ENCODE data around the gene IL18BP. TPM values are rescaled to one million over a fixed set of nuclear protein-coding genes. Genes with fewer than 3 reads are reported as not detected.
A peak's percentile ranks its signal among the peaks of the same experiment; 100 is the strongest.

The IL18BP gene
- total and polyA plus RNA-seq, 10 of the 15 experiments (the other 5 are each of a cell fraction or from before 2014, with no cell fraction given): 2.6 to 18.1 (median 10.7) TPM

- RAD21 ChIA-PET (ENCODE audit: unreplicated experiment): interaction anchor here (1.0 to 4.7 kb wide), 15 partner anchors 8 to 393 kb away, joined by 3 to 46 read pairs (median 7); partner anchors contain the start of gene ANAPC15
- POLR2A ChIA-PET: interaction anchor here (0.5 to 3.9 kb wide), 16 partner anchors 28 to 185 kb away, joined by 3 to 15 read pairs (median 5); partner anchors contain the start of gene ANAPC15
- Histone ChIP-seq H3K4me2 (ENCODE audit: control insufficient read depth, insufficient read depth) (peak overlapping the region; percentile 88), H3K79me2 (ENCODE audit: control insufficient read depth, insufficient read depth, low read length) (peaks cover 70% of the 10 kb centered on the region), H3K9me3 (replicated peaks; ENCODE audit: control insufficient read depth, insufficient read depth, low read length) (no peaks in the 10 kb centered on the region), H3K4me1 (ENCODE audit: control insufficient read depth, insufficient read depth, low read length) (peaks cover 35% of the 10 kb centered on the region), H2AFZ (ENCODE audit: control insufficient read depth, low read depth, low read length) (no peak overlapping the region), H4K20me1 (ENCODE audit: control insufficient read depth, insufficient read depth) (no peaks in the 10 kb centered on the region), H3K27ac (ENCODE audit: control insufficient read depth, insufficient read depth) (peak overlapping the region; percentile 71), H3K9ac (ENCODE audit: control insufficient read depth, insufficient read depth, low read length) (peak overlapping the region; percentile 82), H3K4me3 (peak overlapping the region; percentile 65), H3K27me3 (replicated peaks in 1 of 2; ENCODE audit: control insufficient read depth in 2 of 2, insufficient read depth in 2 of 2, low read length in 1 of 2) (no peaks in the 10 kb centered on the region), H3K36me3 (ENCODE audit: control insufficient read depth in 2 of 2, insufficient read depth in 2 of 2, low read length in 1 of 2) (peaks cover 1 to 17% of the 10 kb centered on the region in 2 experiments)
- SMC1A ChIA-PET (ENCODE audit: uncharacterized antibody, unreplicated experiment): interaction anchor here (0.7 to 4.3 kb wide), 17 partner anchors 8 to 74 kb away, joined by 3 to 48 read pairs (median 10); partner anchors contain the start of gene ANAPC15
- CTCF ChIA-PET: interaction anchor here (0.5 to 4.4 kb wide), 19 partner anchors 12 to 106 kb away, joined by 3 to 63 read pairs (median 4); no protein-coding TSS in a partner anchor
- FAIRE-seq (no peak), ATAC-seq (no peak), DNase-seq (ENCODE audit: low read depth, low spot score) (no peak)
- intact Hi-C loops (cut with micrococcal nuclease; ENCODE audit: unreplicated experiment) (no loop called here), in situ Hi-C loops (cut with MboI) (no loop called here)
- 86% methylated on average over 1 of the region's 2 CpGs for WGBS (ENCODE audit: insufficient coverage, insufficient replicate concordance, low lambda C conversion rate, missing lambda C conversion rate)
- no TSS peak for BruUV-seq (replicated peaks)
- TF ChIP-seq SP1 (IDR thresholded peaks at IDR 0.05; ENCODE audit: low read depth, low read length) (no peak), FOS (IDR thresholded peaks at IDR 0.05; ENCODE audit: borderline replicate concordance, extremely low read depth, insufficient read length) (no peak), IKZF2 (IDR thresholded peaks at IDR 0.05) (no peak), NBN (IDR thresholded peaks at IDR 0.05) (no peak), ZZZ3 (IDR thresholded peaks at IDR 0.05; ENCODE audit: control insufficient read depth, insufficient read length, low read depth) (no peak), POLR2A (IDR thresholded peaks at IDR 0.05; ENCODE audit: low read depth, low read length) (no peak), TAF1 (IDR thresholded peaks at IDR 0.05; ENCODE audit: borderline replicate concordance, low read depth, low read length) (no peak), KLF5 (IDR thresholded peaks at IDR 0.05; ENCODE audit: partially characterized antibody) (no peak), ZNF384 (IDR thresholded peaks at IDR 0.05; ENCODE audit: borderline replicate concordance, low read depth, low read length) (no peak), RAD51 (IDR thresholded peaks at IDR 0.05) (no peak), SMARCA5 (IDR thresholded peaks at IDR 0.05) (no peak), NR2C1 (IDR thresholded peaks at IDR 0.05) (no peak), ELK1 (IDR thresholded peaks at IDR 0.05; ENCODE audit: low read depth, low read length) (no peak)
- TF ChIP-seq, protein P1, sequence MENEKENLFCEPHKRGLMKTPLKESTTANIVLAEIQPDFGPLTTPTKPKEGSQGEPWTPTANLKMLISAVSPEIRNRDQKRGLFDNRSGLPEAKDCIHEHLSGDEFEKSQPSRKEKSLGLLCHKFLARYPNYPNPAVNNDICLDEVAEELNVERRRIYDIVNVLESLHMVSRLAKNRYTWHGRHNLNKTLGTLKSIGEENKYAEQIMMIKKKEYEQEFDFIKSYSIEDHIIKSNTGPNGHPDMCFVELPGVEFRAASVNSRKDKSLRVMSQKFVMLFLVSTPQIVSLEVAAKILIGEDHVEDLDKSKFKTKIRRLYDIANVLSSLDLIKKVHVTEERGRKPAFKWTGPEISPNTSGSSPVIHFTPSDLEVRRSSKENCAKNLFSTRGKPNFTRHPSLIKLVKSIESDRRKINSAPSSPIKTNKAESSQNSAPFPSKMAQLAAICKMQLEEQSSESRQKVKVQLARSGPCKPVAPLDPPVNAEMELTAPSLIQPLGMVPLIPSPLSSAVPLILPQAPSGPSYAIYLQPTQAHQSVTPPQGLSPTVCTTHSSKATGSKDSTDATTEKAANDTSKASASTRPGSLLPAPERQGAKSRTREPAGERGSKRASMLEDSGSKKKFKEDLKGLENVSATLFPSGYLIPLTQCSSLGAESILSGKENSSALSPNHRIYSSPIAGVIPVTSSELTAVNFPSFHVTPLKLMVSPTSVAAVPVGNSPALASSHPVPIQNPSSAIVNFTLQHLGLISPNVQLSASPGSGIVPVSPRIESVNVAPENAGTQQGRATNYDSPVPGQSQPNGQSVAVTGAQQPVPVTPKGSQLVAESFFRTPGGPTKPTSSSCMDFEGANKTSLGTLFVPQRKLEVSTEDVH (IDR thresholded peaks at IDR 0.05; ENCODE audit: low read depth, partially characterized antibody): no peak
Observed at GRCh38 chr11:72038491-72038890, 39.8 kb downstream of the IL18BP start.

All from GM12878 (cell line).